ENCODE results near the gene ALDH1A1.

DNA sequence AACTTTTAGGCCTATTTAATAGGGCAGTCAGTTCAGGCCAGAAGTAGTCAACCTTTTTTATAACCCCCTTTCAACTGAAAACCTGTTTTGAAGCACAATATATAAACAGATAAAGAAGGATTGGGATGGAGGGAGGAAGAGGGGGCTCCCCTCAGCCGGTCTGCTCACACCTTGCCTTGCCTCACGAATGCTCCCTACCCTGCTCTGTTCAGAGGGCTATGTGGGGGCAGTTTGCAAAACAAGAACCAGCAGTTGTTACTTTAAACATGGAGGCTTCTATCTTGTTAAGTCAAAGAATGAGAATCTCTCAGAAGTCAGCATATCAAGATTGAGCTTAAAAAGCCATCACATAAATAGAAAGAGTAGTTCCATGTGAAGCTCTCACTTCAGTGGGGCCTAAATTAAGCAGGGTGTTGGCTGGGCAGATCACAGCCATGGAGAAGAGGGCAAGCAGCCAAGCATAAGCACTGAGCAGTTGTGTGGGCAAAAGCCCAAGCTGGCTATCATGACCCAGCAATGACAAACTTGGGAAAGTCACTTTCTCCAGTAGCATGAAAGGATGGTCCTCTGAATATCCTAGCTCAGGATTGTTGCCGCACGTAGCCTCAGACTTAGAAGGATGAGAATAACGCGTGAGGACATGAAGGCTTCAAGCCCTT lies 70.6 kb downstream of the ALDH1A1 start:
- TF ChIP-seq POLR2AphosphoS5 (IDR thresholded peaks at IDR 0.05; ENCODE audit: low read depth, low read length) (no peak), TAF1 (IDR thresholded peaks at IDR 0.05; ENCODE audit: borderline replicate concordance, insufficient read depth, low read length) (no peak), FOXP2 (optimal IDR thresholded peaks at IDR 0.05; ENCODE audit: borderline replicate concordance, extremely low read depth, extremely low read length, insufficient read depth) (no peak)
- TF ChIP-seq, protein P1, sequence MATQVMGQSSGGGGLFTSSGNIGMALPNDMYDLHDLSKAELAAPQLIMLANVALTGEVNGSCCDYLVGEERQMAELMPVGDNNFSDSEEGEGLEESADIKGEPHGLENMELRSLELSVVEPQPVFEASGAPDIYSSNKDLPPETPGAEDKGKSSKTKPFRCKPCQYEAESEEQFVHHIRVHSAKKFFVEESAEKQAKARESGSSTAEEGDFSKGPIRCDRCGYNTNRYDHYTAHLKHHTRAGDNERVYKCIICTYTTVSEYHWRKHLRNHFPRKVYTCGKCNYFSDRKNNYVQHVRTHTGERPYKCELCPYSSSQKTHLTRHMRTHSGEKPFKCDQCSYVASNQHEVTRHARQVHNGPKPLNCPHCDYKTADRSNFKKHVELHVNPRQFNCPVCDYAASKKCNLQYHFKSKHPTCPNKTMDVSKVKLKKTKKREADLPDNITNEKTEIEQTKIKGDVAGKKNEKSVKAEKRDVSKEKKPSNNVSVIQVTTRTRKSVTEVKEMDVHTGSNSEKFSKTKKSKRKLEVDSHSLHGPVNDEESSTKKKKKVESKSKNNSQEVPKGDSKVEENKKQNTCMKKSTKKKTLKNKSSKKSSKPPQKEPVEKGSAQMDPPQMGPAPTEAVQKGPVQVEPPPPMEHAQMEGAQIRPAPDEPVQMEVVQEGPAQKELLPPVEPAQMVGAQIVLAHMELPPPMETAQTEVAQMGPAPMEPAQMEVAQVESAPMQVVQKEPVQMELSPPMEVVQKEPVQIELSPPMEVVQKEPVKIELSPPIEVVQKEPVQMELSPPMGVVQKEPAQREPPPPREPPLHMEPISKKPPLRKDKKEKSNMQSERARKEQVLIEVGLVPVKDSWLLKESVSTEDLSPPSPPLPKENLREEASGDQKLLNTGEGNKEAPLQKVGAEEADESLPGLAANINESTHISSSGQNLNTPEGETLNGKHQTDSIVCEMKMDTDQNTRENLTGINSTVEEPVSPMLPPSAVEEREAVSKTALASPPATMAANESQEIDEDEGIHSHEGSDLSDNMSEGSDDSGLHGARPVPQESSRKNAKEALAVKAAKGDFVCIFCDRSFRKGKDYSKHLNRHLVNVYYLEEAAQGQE (IDR thresholded peaks at IDR 0.05; ENCODE audit: insufficient read depth in 1 of 2, low read depth in 2 of 2, low read length in 2 of 2): no peak
